Fibroblast of mammary gland (primary cell): ENCODE measurements around the gene LSM4.

ENCODE experiments used
- DNase-seq: peaks from one replicate; pipeline ENCODE4 v3.0.0-alpha.2; 2010; ENCODE audit warnings: low read depth
- H3K4me3 ChIP-seq: 2 replicates; pipeline ENCODE4 v1.5.1; 2011; ENCODE audit warnings: low read depth, mild to moderate bottlenecking, low read length, moderate library complexity; ENCODE audit not compliant: control insufficient read depth
- TF ChIP-seq, protein P1 (sequence below): conservative IDR thresholded peaks from 2 replicates; pipeline ENCODE4 v1.5.1; 2011; ENCODE audit warnings: low read depth, low read length, inconsistent platforms; ENCODE audit not compliant: control insufficient read depth, insufficient read depth

Gene LSM4

DNA sequence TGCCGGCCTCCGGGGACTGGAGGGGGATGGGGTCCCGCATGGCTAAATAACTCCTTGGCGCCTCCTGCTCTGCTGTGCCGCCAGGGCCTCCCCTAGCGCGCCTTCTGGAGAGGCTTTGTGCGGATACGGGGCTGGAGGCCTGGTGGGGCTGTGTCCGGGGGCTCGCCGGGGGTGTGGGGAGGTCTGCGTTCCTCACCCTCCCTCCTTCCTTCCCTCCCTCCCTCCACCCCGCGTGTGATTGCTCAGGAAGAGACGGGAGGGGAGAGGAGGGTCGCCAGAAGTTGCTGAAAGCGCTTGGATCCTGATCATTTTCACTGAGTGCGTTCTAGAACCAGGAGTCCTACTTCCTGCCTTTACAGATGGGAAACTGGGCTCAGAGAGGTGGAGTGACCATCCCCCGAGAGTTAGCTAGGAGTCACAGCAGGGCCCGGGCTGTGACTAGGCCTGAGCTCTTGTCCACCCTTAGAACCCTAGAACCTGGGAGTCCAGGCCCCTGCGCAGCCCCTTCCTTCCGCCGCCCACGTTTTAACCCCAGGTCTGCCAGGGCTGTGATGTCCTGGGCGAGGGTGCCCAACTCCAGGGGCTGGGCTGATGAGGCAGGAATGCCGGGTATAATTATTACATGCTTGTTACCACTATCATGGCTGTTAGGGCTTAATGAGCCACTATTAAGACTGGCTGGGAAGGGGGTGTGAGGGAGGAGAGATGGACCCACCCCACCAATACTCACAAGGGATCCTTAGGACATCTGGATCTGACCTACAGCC lies 40.7 kb downstream of the LSM4 start:
- DNase-seq: peak; percentile 76
- H3K4me3 ChIP-seq: peak overlapping the region; percentile 40
- TF ChIP-seq, protein P1, sequence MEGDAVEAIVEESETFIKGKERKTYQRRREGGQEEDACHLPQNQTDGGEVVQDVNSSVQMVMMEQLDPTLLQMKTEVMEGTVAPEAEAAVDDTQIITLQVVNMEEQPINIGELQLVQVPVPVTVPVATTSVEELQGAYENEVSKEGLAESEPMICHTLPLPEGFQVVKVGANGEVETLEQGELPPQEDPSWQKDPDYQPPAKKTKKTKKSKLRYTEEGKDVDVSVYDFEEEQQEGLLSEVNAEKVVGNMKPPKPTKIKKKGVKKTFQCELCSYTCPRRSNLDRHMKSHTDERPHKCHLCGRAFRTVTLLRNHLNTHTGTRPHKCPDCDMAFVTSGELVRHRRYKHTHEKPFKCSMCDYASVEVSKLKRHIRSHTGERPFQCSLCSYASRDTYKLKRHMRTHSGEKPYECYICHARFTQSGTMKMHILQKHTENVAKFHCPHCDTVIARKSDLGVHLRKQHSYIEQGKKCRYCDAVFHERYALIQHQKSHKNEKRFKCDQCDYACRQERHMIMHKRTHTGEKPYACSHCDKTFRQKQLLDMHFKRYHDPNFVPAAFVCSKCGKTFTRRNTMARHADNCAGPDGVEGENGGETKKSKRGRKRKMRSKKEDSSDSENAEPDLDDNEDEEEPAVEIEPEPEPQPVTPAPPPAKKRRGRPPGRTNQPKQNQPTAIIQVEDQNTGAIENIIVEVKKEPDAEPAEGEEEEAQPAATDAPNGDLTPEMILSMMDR: peak; percentile 16

DNA sequence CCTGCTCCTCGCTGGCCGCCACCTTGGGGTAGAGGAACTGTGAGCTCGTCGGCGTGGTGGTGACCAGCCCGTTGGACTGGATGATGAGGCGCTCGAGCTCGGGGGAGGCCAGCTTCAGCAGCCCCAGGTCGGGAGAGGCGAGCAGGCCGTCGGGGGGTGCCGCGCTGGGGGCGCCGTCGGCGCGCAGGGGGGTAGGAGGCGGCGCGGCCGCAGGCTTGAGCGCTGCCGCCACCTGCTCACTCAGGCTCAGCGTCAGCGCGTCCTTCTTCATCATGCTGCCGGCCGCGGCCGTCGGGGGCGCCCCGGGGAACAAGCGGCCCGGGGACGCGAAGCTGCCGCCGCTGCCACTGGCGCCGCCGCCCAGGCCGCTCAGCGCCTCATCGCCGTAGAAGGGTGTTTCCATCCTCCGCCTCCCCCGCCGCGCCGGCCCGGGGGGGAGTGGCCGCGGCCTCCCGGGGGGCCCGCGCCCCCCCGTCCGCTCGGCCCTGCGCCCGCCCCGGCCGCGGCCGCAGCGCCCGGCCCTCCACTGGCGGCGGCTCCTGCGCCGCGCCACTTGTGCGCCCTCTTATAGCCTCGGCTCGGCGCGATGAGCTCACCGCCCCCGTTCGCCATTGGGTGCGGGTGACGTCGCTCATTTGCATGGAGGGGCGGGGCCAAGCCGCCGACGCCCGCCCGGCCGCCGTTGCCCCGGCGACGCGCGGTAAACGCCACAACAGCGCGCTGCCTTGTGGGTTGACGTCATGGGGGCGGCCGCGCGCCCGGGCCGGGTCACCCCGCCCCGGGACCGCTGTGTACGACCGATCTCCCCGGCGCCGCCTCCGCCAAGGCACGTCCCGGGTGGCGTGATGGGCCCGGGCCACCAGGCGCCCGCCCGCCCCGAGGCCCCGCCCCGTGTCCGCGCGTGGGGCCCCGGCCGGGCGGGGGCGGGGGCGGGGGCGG lies 41.5 kb downstream of the LSM4 start, which contains the start of gene JUND:
JUND (minus strand) TSS at position 541 of the 939 bp plus-strand sequence; CDS start at position 403, 138 bp downstream.
- peak; percentile 96 for DNase-seq
- peak within 1 kb of the TSS; percentile 92 for H3K4me3 ChIP-seq
- TF ChIP-seq, protein P1: no peak

DNA sequence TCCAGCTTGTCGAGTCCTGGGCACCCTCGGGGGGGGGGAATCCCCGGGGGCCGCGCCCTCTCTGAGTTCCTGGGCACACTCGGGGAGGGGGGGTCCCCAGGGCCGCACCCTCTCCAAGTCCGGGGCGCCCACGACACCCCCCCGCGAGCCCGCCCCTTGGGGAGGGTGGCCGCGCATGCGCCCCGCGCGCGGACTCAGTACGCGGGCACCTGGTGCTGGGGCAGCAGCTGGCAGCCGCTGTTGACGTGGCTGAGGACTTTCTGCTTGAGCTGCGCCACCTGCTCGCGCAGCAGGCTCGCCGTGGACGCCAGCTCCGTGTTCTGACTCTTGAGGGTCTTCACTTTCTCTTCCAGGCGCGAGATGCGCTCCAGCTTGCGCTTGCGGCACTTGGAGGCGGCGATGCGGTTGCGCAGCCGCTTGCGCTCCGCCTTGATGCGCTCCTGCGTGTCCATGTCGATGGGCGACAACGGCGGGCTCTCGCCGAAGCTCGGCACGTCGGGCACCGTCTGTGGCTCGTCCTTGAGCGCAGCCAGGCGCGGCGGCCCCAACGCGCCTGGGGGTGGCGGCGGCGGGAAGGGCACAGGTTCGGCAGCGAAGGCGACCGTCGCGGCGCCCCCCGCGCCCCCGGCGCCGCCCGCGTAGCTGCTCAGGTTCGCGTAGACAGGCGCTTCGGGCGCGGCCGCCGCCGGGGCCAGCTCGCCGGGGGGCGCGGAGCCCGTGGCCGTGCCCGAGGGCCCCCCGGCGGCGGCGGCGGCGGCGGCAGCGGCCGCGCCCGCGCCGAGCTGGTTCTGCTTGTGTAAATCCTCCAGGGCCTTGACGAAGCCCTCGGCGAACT lies 42.4 kb downstream of the LSM4 start:
- TF ChIP-seq, protein P1: no peak
- peak overlapping the region; percentile 92 for H3K4me3 ChIP-seq
- peak; percentile 66 for DNase-seq

- peak overlapping the region; percentile 92 for H3K4me3 ChIP-seq
- TF ChIP-seq, protein P1: peak; percentile 86
- peak; percentile 94 for DNase-seq
These were observed 43.2 kb downstream of the LSM4 start for GRCh38 chr19:18279516-18280246.

DNA sequence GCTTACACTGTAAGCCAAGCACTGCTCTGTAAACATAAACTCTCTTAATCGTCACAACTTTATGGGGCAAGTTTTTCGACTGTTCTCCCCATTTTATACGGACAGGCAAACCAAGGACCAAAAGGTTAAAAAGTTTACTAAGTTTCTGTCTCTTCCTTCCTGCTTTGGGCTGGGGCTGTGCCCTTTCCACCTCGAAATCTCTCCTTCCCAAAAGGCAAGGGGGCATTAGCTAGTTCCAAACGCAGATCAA lies 43.7 kb downstream of the LSM4 start:
- TF ChIP-seq, protein P1: no peak
- H3K4me3 ChIP-seq: peak overlapping the region; percentile 92
- no peak for DNase-seq
